CD1c-positive myeloid dendritic cell (primary cell): ENCODE results near the gene BUD13.
A peak's percentile ranks its signal among the peaks of the same experiment; 100 is the strongest.

Source experiments
- DNase-seq: peaks from one replicate; pipeline ENCODE4 v3.0.0-alpha.2; 2016; ENCODE audit errors: extremely low spot score

BUD13 gene

GRCh38 chr11:116792869-116793771 lies 20.3 kb upstream of the BUD13 start:
- DNase-seq: no peak

GRCh38 chr11:116792144-116792868 lies 19.5 kb upstream of the BUD13 start:
- DNase-seq: no peak

GRCh38 chr11:116791813-116792143 lies 19.0 kb upstream of the BUD13 start, which contains the start of gene APOA5:
Gene APOA5 (minus strand): TSS chr11:116791879. CDS start chr11:116791860, 19 bp downstream.
- DNase-seq: no peak

GRCh38 chr11:116791002-116791812 lies 18.4 kb upstream of the BUD13 start:
- peak; percentile 80 for DNase-seq

- no peak for DNase-seq
These were observed 17.6 kb upstream of the BUD13 start for GRCh38 chr11:116790167-116791001.

- no peak for DNase-seq
These were observed 16.2 kb upstream of the BUD13 start for GRCh38 chr11:116788975-116789374.

GRCh38 chr11:116788534-116788933 lies 15.7 kb upstream of the BUD13 start:
- DNase-seq: no peak

- DNase-seq: peak; percentile 92
These were observed 15.1 kb upstream of the BUD13 start, which contains the start of gene ZPR1 for GRCh38 chr11:116787786-116788486. Gene ZPR1 (minus strand): TSS chr11:116788023. CDS start chr11:116787990, 33 bp downstream.

- DNase-seq: no peak
These were observed 14.6 kb upstream of the BUD13 start for GRCh38 chr11:116787436-116787785.

GRCh38 chr11:116786966-116787365 lies 14.2 kb upstream of the BUD13 start:
- no peak for DNase-seq

GRCh38 chr11:116786326-116786725 lies 13.5 kb upstream of the BUD13 start:
- DNase-seq: no peak

GRCh38 chr11:116782728-116783127 lies 9.9 kb upstream of the BUD13 start:
- DNase-seq: no peak

- no peak for DNase-seq
These were observed 5.8 kb upstream of the BUD13 start for GRCh38 chr11:116778556-116778955.

GRCh38 chr11:116777056-116777455 lies 4.3 kb upstream of the BUD13 start:
- DNase-seq: no peak

GRCh38 chr11:116776522-116776984 lies 3.8 kb upstream of the BUD13 start:
- DNase-seq: no peak

- no peak for DNase-seq
These were observed 3.2 kb upstream of the BUD13 start for GRCh38 chr11:116775975-116776374.

GRCh38 chr11:116774661-116775060 lies 1.9 kb upstream of the BUD13 start:
- no peak for DNase-seq

GRCh38 chr11:116773203-116774097 lies 663 bp upstream of the BUD13 start:
- peak; percentile 82 for DNase-seq

- DNase-seq: no peak
These were observed 852 bp downstream of the BUD13 start for GRCh38 chr11:116771935-116772334.
